H1 (cell line): ENCODE measurements around the gene C16orf89. TPM values are rescaled to one million over a fixed set of nuclear protein-coding genes. Genes with fewer than 3 reads are reported as not detected.

Experiments
- CTBP2 ChIP-seq: IDR thresholded peaks from 2 replicates; pipeline ENCODE4 v1.7.0; 2011; ENCODE audit warnings: borderline replicate concordance, mild to moderate bottlenecking, moderate library complexity, mixed read lengths, low read length; ENCODE audit not compliant: insufficient read depth, insufficient read length
- GABPA ChIP-seq: IDR thresholded peaks from 2 replicates; pipeline ENCODE4 v1.6.1; 2011; ENCODE audit warnings: mild to moderate bottlenecking, low read length, moderate library complexity, borderline replicate concordance; ENCODE audit not compliant: insufficient read depth
- SAP30 ChIP-seq: fragments of 300-600 bp; sonication (generic); IDR thresholded peaks from 2 replicates; pipeline ENCODE4 v1.7.1; 2012; ENCODE audit warnings: low read length, moderate library complexity, mild to moderate bottlenecking, inconsistent platforms; ENCODE audit not compliant: insufficient read depth, insufficient replicate concordance
- SP2 ChIP-seq: IDR thresholded peaks from 2 replicates; pipeline ENCODE4 v1.6.1; 2012; ENCODE audit warnings: mild to moderate bottlenecking, low read length, inconsistent platforms
- TAF7 ChIP-seq: optimal IDR thresholded peaks from 2 replicates; pipeline ENCODE3; 2011; ENCODE audit warnings: low read depth, mild to moderate bottlenecking, inconsistent platforms, low read length, moderate library complexity, borderline replicate concordance
- polyA plus RNA-seq, 7 experiments: library from polyadenylated mRNA; depleted of rRNA in 3 of 7; stranded (reverse) in 5 of 7; unstranded in 2 of 7; fragments of >200 nt in 5 of 7; fragments of 200-250 nt in 2 of 7; gene quantifications; 1 replicate in 5 of 7; 2 replicates in 1 of 7; 4 replicates in 1 of 7; pipeline versions ENCODE4 v1.2.1 to v1.2.3, GENCODE V29; 2011 to 2013; ENCODE audit warnings: missing spikeins in 2 of 7, mixed read lengths in 2 of 7
- total RNA-seq: library from RNA; stranded (reverse); fragmentation: NEBNext Ultra II Directional; extraction: Animal tissue kit (Norgen Biotek cat#: 25700); gene quantifications from 2 replicates; pipeline ENCODE4 v1.2.1, GENCODE V29; 2021
- TF ChIP-seq, protein P1 (sequence below), 3 experiments: IDR thresholded peaks; 1 replicate in 2 of 3; 2 replicates in 1 of 3; pipeline versions ENCODE4 v1.5.1 to v1.6.1; 2011; ENCODE audit warnings: low read length in 3 of 3, mild to moderate bottlenecking in 3 of 3, inconsistent platforms in 2 of 3, low read depth in 1 of 3, moderate library complexity in 1 of 3; ENCODE audit not compliant: insufficient read depth in 1 of 3; ENCODE audit errors: control extremely low read depth in 1 of 3

C16orf89 gene
- total and polyA plus RNA-seq, 2 of the 8 experiments (the other 6 are each of a cell fraction or from before 2014, with no cell fraction given): 6.7 to 9.9 TPM

DNA sequence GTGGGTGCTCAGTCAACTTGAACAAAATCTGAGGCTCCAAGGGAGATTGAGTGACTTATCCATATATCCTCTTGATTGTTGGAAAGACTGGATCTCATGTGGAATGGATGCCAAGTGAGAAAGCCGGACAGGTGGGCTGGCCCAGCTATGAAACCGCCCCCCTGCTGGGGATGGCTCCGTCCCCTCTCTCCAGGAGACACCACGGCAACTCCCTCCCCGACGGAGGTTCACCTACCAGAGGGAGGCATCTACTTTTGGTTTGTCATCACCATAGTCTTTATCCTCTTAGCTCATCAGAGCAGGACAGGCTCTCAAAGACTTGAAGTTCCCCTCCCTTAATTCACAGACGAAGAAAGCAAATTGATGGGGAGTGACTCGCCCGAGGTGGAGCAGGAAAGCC, 4.1 kb upstream of the C16orf89 start (continued):
- no peak for TF ChIP-seq SAP30
- TF ChIP-seq SP2: no peak
- TF ChIP-seq GABPA: no peak
- no peak for TF ChIP-seq CTBP2
- no peak for TF ChIP-seq TAF7
- TF ChIP-seq, protein P1, sequence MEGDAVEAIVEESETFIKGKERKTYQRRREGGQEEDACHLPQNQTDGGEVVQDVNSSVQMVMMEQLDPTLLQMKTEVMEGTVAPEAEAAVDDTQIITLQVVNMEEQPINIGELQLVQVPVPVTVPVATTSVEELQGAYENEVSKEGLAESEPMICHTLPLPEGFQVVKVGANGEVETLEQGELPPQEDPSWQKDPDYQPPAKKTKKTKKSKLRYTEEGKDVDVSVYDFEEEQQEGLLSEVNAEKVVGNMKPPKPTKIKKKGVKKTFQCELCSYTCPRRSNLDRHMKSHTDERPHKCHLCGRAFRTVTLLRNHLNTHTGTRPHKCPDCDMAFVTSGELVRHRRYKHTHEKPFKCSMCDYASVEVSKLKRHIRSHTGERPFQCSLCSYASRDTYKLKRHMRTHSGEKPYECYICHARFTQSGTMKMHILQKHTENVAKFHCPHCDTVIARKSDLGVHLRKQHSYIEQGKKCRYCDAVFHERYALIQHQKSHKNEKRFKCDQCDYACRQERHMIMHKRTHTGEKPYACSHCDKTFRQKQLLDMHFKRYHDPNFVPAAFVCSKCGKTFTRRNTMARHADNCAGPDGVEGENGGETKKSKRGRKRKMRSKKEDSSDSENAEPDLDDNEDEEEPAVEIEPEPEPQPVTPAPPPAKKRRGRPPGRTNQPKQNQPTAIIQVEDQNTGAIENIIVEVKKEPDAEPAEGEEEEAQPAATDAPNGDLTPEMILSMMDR (IDR thresholded peaks at IDR 0.05; ENCODE audit: control extremely low read depth in 1 of 3, insufficient read depth in 1 of 3, low read depth in 1 of 3, low read length in 3 of 3): no peak
